Measurements from ENCODE around the gene SPDYE11. TPM values are rescaled to one million over a fixed set of nuclear protein-coding genes. Genes with fewer than 3 reads are reported as not detected.
"Not testable (repeated sequence)": the region's sequence is repeated elsewhere in the genome, so short reads cannot be mapped to it uniquely, and the experiment has no call there.

The SPDYE11 gene
- not detected for total RNA-seq

GRCh38 chr7:73057811-73058210, at the start of gene SPDYE11:
SPDYE11 (minus strand) TSS chr7:73057911; CDS start chr7:73056111, 1,800 bp downstream.
- H3K36me3 ChIP-seq; intact Hi-C loops (cut with DNase I); DNase-seq (ENCODE audit: low spot score in 2 of 2); H3K9me3 ChIP-seq; H3K27me3 ChIP-seq; H3K4me3 ChIP-seq; H3K4me1 ChIP-seq; H3K27ac ChIP-seq: not testable (repeated sequence)

GRCh38 chr7:73085938-73086337, 28.2 kb upstream of the SPDYE11 start, which contains the start of gene SPDYE9:
SPDYE9 (minus strand) TSS chr7:73086038; CDS start chr7:73084238, 1,800 bp downstream.
- H3K36me3 ChIP-seq; H3K9me3 ChIP-seq; H3K4me1 ChIP-seq; DNase-seq (ENCODE audit: low spot score in 2 of 2); H3K4me3 ChIP-seq; intact Hi-C loops (cut with DNase I); H3K27me3 ChIP-seq; H3K27ac ChIP-seq: not testable (repeated sequence)

GRCh38 chr7:73029666-73030065, 28.0 kb downstream of the SPDYE11 start, which contains the start of gene SPDYE8:
SPDYE8 (minus strand) TSS chr7:73029766; CDS start chr7:73027966, 1,800 bp downstream.
- H3K4me3 ChIP-seq; H3K36me3 ChIP-seq; DNase-seq (ENCODE audit: low spot score in 2 of 2); H3K27ac ChIP-seq; H3K9me3 ChIP-seq; H3K27me3 ChIP-seq; H3K4me1 ChIP-seq; intact Hi-C loops (cut with DNase I): not testable (repeated sequence)

GRCh38 chr7:73006491-73006890, 51.2 kb downstream of the SPDYE11 start:
- H3K27ac ChIP-seq; H3K27me3 ChIP-seq; H3K9me3 ChIP-seq; H3K36me3 ChIP-seq; H3K4me1 ChIP-seq; intact Hi-C loops (cut with DNase I): not testable (repeated sequence)
- peak overlapping the region in 1 of 2 donors; percentile 72 for H3K4me3 ChIP-seq
- peak in 1 of 2 donors; percentile 65 for DNase-seq (ENCODE audit: low spot score in 2 of 2)

- intact Hi-C loops (cut with DNase I); H3K4me1 ChIP-seq; H3K9me3 ChIP-seq; H3K27me3 ChIP-seq; H3K36me3 ChIP-seq: not testable (repeated sequence)
- Histone ChIP-seq H3K4me3 (peak overlapping the region; percentile 55 to 72), H3K27ac (peak overlapping the region; percentile 77 to 81)
- DNase-seq (ENCODE audit: low spot score in 2 of 2) = peak; percentile 54 to 94
These were observed 51.8 kb downstream of the SPDYE11 start for GRCh38 chr7:73005693-73006447.

GRCh38 chr7:73005356-73005692, 52.4 kb downstream of the SPDYE11 start:
- H3K4me1 ChIP-seq; H3K27me3 ChIP-seq; intact Hi-C loops (cut with DNase I); H3K36me3 ChIP-seq; H3K9me3 ChIP-seq: not testable (repeated sequence)
- peak; percentile 9 to 87 for DNase-seq (ENCODE audit: low spot score in 2 of 2)
- Histone ChIP-seq H3K4me3 (peak overlapping the region; percentile 55 to 72), H3K27ac (peak overlapping the region; percentile 77 to 81)

GRCh38 chr7:72997887-72998468, 59.7 kb downstream of the SPDYE11 start:
- H3K27ac ChIP-seq; H3K4me3 ChIP-seq; H3K9me3 ChIP-seq; H3K27me3 ChIP-seq; H3K4me1 ChIP-seq; intact Hi-C loops (cut with DNase I); DNase-seq (ENCODE audit: low spot score in 2 of 2); H3K36me3 ChIP-seq: not testable (repeated sequence)

Other genes with a start within 250 kb of the SPDYE11 start
- not detected for gene TYW1B, start 229.7 kb downstream of the SPDYE11 start, total RNA-seq
- 39.8 TPM for gene POM121, start 132.8 kb downstream of the SPDYE11 start, total RNA-seq
- not detected for gene TRIM74, start 88.4 kb downstream of the SPDYE11 start, total RNA-seq
- not detected for gene SPDYE8, start 28.1 kb downstream of the SPDYE11 start, total RNA-seq
- gene SPDYE9, start 28.1 kb upstream of the SPDYE11 start, total RNA-seq = not detected